ENCODE measurements around the gene ENPP3.

GRCh38 chr6:131631625-131632289 is 5.3 kb upstream of the ENPP3 start:
- TF ChIP-seq, protein P1, sequence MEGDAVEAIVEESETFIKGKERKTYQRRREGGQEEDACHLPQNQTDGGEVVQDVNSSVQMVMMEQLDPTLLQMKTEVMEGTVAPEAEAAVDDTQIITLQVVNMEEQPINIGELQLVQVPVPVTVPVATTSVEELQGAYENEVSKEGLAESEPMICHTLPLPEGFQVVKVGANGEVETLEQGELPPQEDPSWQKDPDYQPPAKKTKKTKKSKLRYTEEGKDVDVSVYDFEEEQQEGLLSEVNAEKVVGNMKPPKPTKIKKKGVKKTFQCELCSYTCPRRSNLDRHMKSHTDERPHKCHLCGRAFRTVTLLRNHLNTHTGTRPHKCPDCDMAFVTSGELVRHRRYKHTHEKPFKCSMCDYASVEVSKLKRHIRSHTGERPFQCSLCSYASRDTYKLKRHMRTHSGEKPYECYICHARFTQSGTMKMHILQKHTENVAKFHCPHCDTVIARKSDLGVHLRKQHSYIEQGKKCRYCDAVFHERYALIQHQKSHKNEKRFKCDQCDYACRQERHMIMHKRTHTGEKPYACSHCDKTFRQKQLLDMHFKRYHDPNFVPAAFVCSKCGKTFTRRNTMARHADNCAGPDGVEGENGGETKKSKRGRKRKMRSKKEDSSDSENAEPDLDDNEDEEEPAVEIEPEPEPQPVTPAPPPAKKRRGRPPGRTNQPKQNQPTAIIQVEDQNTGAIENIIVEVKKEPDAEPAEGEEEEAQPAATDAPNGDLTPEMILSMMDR (CRISPR knock-in tag; IDR thresholded peaks at IDR 0.05) = no peak
- no peak for TF ChIP-seq ZMYM2 (CRISPR knock-in tag; IDR thresholded peaks at IDR 0.05)
- no peak for TF ChIP-seq POLR2AphosphoS5 (IDR thresholded peaks at IDR 0.05; ENCODE audit: low read depth, low read length)
- no peak for TF ChIP-seq RAD21 (CRISPR knock-in tag; IDR thresholded peaks at IDR 0.05)
- no peak for TF ChIP-seq KDM1A (CRISPR knock-in tag; IDR thresholded peaks at IDR 0.05)
- TF ChIP-seq FOXM1 (CRISPR knock-in tag; IDR thresholded peaks at IDR 0.05) = no peak
- TF ChIP-seq TOE1 (CRISPR knock-in tag; IDR thresholded peaks at IDR 0.05) = no peak
- no peak for TF ChIP-seq PBX3 (CRISPR knock-in tag; IDR thresholded peaks at IDR 0.05; ENCODE audit: borderline replicate concordance)
- TF ChIP-seq, protein P2, sequence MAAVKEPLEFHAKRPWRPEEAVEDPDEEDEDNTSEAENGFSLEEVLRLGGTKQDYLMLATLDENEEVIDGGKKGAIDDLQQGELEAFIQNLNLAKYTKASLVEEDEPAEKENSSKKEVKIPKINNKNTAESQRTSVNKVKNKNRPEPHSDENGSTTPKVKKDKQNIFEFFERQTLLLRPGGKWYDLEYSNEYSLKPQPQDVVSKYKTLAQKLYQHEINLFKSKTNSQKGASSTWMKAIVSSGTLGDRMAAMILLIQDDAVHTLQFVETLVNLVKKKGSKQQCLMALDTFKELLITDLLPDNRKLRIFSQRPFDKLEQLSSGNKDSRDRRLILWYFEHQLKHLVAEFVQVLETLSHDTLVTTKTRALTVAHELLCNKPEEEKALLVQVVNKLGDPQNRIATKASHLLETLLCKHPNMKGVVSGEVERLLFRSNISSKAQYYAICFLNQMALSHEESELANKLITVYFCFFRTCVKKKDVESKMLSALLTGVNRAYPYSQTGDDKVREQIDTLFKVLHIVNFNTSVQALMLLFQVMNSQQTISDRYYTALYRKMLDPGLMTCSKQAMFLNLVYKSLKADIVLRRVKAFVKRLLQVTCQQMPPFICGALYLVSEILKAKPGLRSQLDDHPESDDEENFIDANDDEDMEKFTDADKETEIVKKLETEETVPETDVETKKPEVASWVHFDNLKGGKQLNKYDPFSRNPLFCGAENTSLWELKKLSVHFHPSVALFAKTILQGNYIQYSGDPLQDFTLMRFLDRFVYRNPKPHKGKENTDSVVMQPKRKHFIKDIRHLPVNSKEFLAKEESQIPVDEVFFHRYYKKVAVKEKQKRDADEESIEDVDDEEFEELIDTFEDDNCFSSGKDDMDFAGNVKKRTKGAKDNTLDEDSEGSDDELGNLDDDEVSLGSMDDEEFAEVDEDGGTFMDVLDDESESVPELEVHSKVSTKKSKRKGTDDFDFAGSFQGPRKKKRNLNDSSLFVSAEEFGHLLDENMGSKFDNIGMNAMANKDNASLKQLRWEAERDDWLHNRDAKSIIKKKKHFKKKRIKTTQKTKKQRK (IDR thresholded peaks at IDR 0.05; ENCODE audit: low read length) = no peak
- TF ChIP-seq ZNF121 (CRISPR knock-in tag; IDR thresholded peaks at IDR 0.05) = no peak
- TF ChIP-seq MXD4 (CRISPR knock-in tag; IDR thresholded peaks at IDR 0.05) = no peak
